Muscle layer of duodenum (tissue), 2 donors: Measurements from ENCODE around the gene BICD1.

Experiments used
- H3K27ac ChIP-seq: one replicate; pipeline ENCODE4 v1.7.0; 2013; ENCODE audit warnings: mild to moderate bottlenecking, low read length
- H3K27me3 ChIP-seq: one replicate; pipeline ENCODE4 v1.7.0; 2013; ENCODE audit warnings: low read depth, mild to moderate bottlenecking, control low read depth, low read length
- H3K36me3 ChIP-seq, 2 donors: one replicate each; pipeline ENCODE4 v1.7.0; 2013; ENCODE audit warnings: low read length in 2 of 2, control low read depth in 1 of 2, mild to moderate bottlenecking in 1 of 2; ENCODE audit not compliant: insufficient read depth in 2 of 2, control insufficient read depth in 1 of 2
- H3K4me1 ChIP-seq, 2 donors: one replicate each; pipeline ENCODE4 v1.7.0; 2013; ENCODE audit warnings: low read length in 2 of 2, mild to moderate bottlenecking in 2 of 2, control low read depth in 1 of 2, moderate library complexity in 1 of 2; ENCODE audit not compliant: insufficient read depth in 2 of 2, control insufficient read depth in 1 of 2
- H3K4me3 ChIP-seq, 2 donors: one replicate each; pipeline ENCODE4 v1.7.0; 2013; ENCODE audit warnings: low read length in 2 of 2, low read depth in 1 of 2, mild to moderate bottlenecking in 1 of 2
- H3K9me3 ChIP-seq, 2 donors: one replicate each; pipeline ENCODE4 v1.7.0; 2013; ENCODE audit warnings: low read length in 2 of 2, control low read depth in 1 of 2, mild to moderate bottlenecking in 1 of 2; ENCODE audit not compliant: control insufficient read depth in 1 of 2
- donor health status: healthy.

BICD1 gene

GRCh38 chr12:32253154-32253790 lies 146.6 kb downstream of the BICD1 start:
- Histone ChIP-seq H3K4me3 (no peak overlapping the region), H3K4me1 (no peaks in the 10 kb centered on the region), H3K9me3 (no peaks in the 10 kb centered on the region), H3K36me3 (no peaks in the 10 kb centered on the region), H3K27me3 (no peaks in the 10 kb centered on the region), H3K27ac (no peak overlapping the region)

- H3K4me3 ChIP-seq: no peak overlapping the region
- H3K9me3 ChIP-seq: no peaks in the 10 kb centered on the region
- no peak overlapping the region for H3K27ac ChIP-seq
- H3K4me1 ChIP-seq: no peaks in the 10 kb centered on the region
- no peaks in the 10 kb centered on the region for H3K27me3 ChIP-seq
- H3K36me3 ChIP-seq: no peaks in the 10 kb centered on the region
These were observed 147.8 kb downstream of the BICD1 start for GRCh38 chr12:32254260-32254956.

GRCh38 chr12:32255588-32255987 lies 148.9 kb downstream of the BICD1 start:
- Histone ChIP-seq H3K4me1 (no peaks in the 10 kb centered on the region), H3K27ac (no peak overlapping the region), H3K9me3 (no peaks in the 10 kb centered on the region), H3K27me3 (no peaks in the 10 kb centered on the region), H3K4me3 (no peak overlapping the region), H3K36me3 (no peaks in the 10 kb centered on the region)

- Histone ChIP-seq H3K4me3 (no peak overlapping the region), H3K36me3 (no peaks in the 10 kb centered on the region), H3K9me3 (no peaks in the 10 kb centered on the region), H3K27me3 (no peaks in the 10 kb centered on the region), H3K4me1 (no peaks in the 10 kb centered on the region), H3K27ac (no peak overlapping the region)
These were observed 151.2 kb downstream of the BICD1 start for GRCh38 chr12:32257695-32258496.

GRCh38 chr12:32260696-32261095 lies 154.0 kb downstream of the BICD1 start:
- H3K4me1 ChIP-seq: no peaks in the 10 kb centered on the region
- no peaks in the 10 kb centered on the region for H3K36me3 ChIP-seq
- no peaks in the 10 kb centered on the region for H3K9me3 ChIP-seq
- no peaks in the 10 kb centered on the region for H3K27me3 ChIP-seq
- H3K27ac ChIP-seq: no peak overlapping the region
- H3K4me3 ChIP-seq: no peak overlapping the region

- no peaks in the 10 kb centered on the region for H3K4me1 ChIP-seq
- H3K4me3 ChIP-seq: no peak overlapping the region
- no peaks in the 10 kb centered on the region for H3K9me3 ChIP-seq
- H3K27ac ChIP-seq: no peak overlapping the region
- H3K36me3 ChIP-seq: no peaks in the 10 kb centered on the region
- H3K27me3 ChIP-seq: no peaks in the 10 kb centered on the region
These were observed 155.0 kb downstream of the BICD1 start for GRCh38 chr12:32261638-32262037.

GRCh38 chr12:32264961-32265360 lies 158.3 kb downstream of the BICD1 start:
- no peaks in the 10 kb centered on the region for H3K27me3 ChIP-seq
- H3K9me3 ChIP-seq: no peaks in the 10 kb centered on the region
- H3K36me3 ChIP-seq: no peaks in the 10 kb centered on the region
- no peaks in the 10 kb centered on the region for H3K4me1 ChIP-seq
- no peak overlapping the region for H3K4me3 ChIP-seq
- no peak overlapping the region for H3K27ac ChIP-seq

- H3K4me1 ChIP-seq: no peaks in the 10 kb centered on the region
- H3K36me3 ChIP-seq: no peaks in the 10 kb centered on the region
- no peaks in the 10 kb centered on the region for H3K27me3 ChIP-seq
- no peaks in the 10 kb centered on the region for H3K9me3 ChIP-seq
- no peak overlapping the region for H3K27ac ChIP-seq
- no peak overlapping the region for H3K4me3 ChIP-seq
These were observed 158.8 kb downstream of the BICD1 start for GRCh38 chr12:32265456-32265855.

GRCh38 chr12:32265951-32266350 lies 159.3 kb downstream of the BICD1 start:
- H3K4me1 ChIP-seq: peaks cover under 1% of the 10 kb centered on the region in 2 donors
- no peaks in the 10 kb centered on the region for H3K9me3 ChIP-seq
- H3K27ac ChIP-seq: no peak overlapping the region
- no peaks in the 10 kb centered on the region for H3K36me3 ChIP-seq
- H3K27me3 ChIP-seq: no peaks in the 10 kb centered on the region
- no peak overlapping the region for H3K4me3 ChIP-seq

- Histone ChIP-seq H3K27me3 (no peaks in the 10 kb centered on the region), H3K27ac (no peak overlapping the region), H3K4me3 (no peak overlapping the region)
These were observed 160.1 kb downstream of the BICD1 start for GRCh38 chr12:32266756-32267155.

GRCh38 chr12:32270818-32271710 lies 164.4 kb downstream of the BICD1 start:
- Histone ChIP-seq H3K27me3 (no peaks in the 10 kb centered on the region), H3K4me3 (no peak overlapping the region), H3K36me3 (no peaks in the 10 kb centered on the region), H3K4me1 (peaks cover 3 to 7% of the 10 kb centered on the region in 2 donors), H3K9me3 (no peaks in the 10 kb centered on the region), H3K27ac (peak overlapping the region; percentile 33)

More at GRCh38 chr12:32266756-32267155, 160.1 kb downstream of the BICD1 start:
- Histone ChIP-seq H3K36me3 (no peaks in the 10 kb centered on the region), H3K9me3 (no peaks in the 10 kb centered on the region), H3K4me1 (peaks cover 3 to 4% of the 10 kb centered on the region in 2 donors)
